Measurements from ENCODE around the gene NPY2R. TPM values are rescaled to one million over a fixed set of nuclear protein-coding genes. Genes with fewer than 3 reads are reported as not detected.

Gene NPY2R
- total RNA-seq, 1 donor from 2014 or later = not detected

GRCh38 chr4:155232432-155232831 lies 24.0 kb downstream of the NPY2R start:
- Mint-ChIP-seq H3K4me1 (ENCODE audit: low read depth) (no peaks in the 10 kb centered on the region), H3K36me3 (ENCODE audit: insufficient read depth) (no peaks in the 10 kb centered on the region), H3K27me3 (no peaks in the 10 kb centered on the region), H3K27ac (no peak overlapping the region), H3K4me3 (ENCODE audit: low read depth) (no peak overlapping the region), H3K9me3 (ENCODE audit: low read depth) (no peaks in the 10 kb centered on the region)
- TF ChIP-seq CTCF (IDR thresholded peaks at IDR 0.05; ENCODE audit: unreplicated experiment) = no peak
- DNase-seq (ENCODE audit: low spot score, unreplicated experiment) = no peak

DNA sequence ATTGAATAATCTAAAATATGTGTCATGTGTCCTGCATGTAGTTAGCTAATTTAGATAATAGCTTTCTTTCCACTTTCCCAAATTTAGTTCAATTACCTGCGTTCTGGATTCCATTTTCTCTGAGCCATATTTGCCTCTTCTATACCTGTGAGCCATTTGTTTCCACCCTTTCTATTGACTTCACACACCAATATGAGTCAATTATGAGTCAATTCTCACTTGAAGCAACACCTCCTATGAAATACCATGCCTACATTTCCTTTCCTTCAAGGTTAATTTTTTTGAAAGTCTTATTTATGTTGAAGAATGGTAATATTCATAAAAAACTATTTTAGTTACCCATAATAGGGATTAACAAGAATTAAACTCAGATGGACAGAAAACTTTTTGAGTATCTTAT lies 25.8 kb downstream of the NPY2R start:
- no peak for DNase-seq (ENCODE audit: low spot score, unreplicated experiment)
- no peaks in the 10 kb centered on the region for H3K36me3 Mint-ChIP-seq (ENCODE audit: insufficient read depth)
- no peak overlapping the region for H3K4me3 Mint-ChIP-seq (ENCODE audit: low read depth)
- no peak for TF ChIP-seq CTCF (IDR thresholded peaks at IDR 0.05; ENCODE audit: unreplicated experiment)
- H3K4me1 Mint-ChIP-seq (ENCODE audit: low read depth) = no peaks in the 10 kb centered on the region
- H3K9me3 Mint-ChIP-seq (ENCODE audit: low read depth) = no peaks in the 10 kb centered on the region
- no peak overlapping the region for H3K27ac Mint-ChIP-seq
- no peaks in the 10 kb centered on the region for H3K27me3 Mint-ChIP-seq

DNA sequence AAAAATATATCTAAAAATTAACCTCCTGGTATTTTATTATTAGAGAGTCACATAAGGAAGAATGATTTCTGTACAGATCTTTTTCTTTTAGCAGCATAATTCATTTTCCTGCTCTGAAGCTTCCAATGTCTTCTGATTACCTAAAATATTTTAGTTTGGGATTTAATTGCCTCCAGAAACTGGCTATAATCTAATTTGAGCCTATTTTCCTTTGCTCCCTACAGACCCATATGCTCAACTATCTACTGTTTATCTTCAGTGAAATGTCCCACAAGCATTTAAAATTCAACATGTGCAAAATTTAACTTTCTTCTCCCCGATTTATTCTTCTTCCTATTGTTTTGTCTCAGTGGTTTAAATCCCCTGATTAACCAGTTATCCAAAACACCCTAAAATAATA lies 29.1 kb downstream of the NPY2R start:
- Mint-ChIP-seq H3K27ac (no peak overlapping the region), H3K27me3 (no peaks in the 10 kb centered on the region), H3K9me3 (ENCODE audit: low read depth) (peaks cover 5% of the 10 kb centered on the region), H3K4me3 (ENCODE audit: low read depth) (no peak overlapping the region), H3K36me3 (ENCODE audit: insufficient read depth) (no peaks in the 10 kb centered on the region), H3K4me1 (ENCODE audit: low read depth) (no peaks in the 10 kb centered on the region)
- no peak for DNase-seq (ENCODE audit: low spot score, unreplicated experiment)
- no peak for TF ChIP-seq CTCF (IDR thresholded peaks at IDR 0.05; ENCODE audit: unreplicated experiment)

GRCh38 chr4:155241225-155241624 lies 32.8 kb downstream of the NPY2R start:
- no peak for DNase-seq (ENCODE audit: low spot score, unreplicated experiment)
- no peak overlapping the region for H3K4me3 Mint-ChIP-seq (ENCODE audit: low read depth)
- no peaks in the 10 kb centered on the region for H3K36me3 Mint-ChIP-seq (ENCODE audit: insufficient read depth)
- peaks cover 5% of the 10 kb centered on the region for H3K9me3 Mint-ChIP-seq (ENCODE audit: low read depth)
- no peaks in the 10 kb centered on the region for H3K4me1 Mint-ChIP-seq (ENCODE audit: low read depth)
- H3K27me3 Mint-ChIP-seq = no peaks in the 10 kb centered on the region
- no peak overlapping the region for H3K27ac Mint-ChIP-seq
- TF ChIP-seq CTCF (IDR thresholded peaks at IDR 0.05; ENCODE audit: unreplicated experiment) = no peak

- Mint-ChIP-seq H3K36me3 (ENCODE audit: insufficient read depth) (no peaks in the 10 kb centered on the region), H3K4me3 (ENCODE audit: low read depth) (no peak overlapping the region), H3K27ac (no peak overlapping the region), H3K9me3 (ENCODE audit: low read depth) (peaks cover 5% of the 10 kb centered on the region), H3K27me3 (no peaks in the 10 kb centered on the region), H3K4me1 (ENCODE audit: low read depth) (no peaks in the 10 kb centered on the region)
- DNase-seq (ENCODE audit: low spot score, unreplicated experiment) = no peak
- TF ChIP-seq CTCF (IDR thresholded peaks at IDR 0.05; ENCODE audit: unreplicated experiment) = no peak
These were observed 33.2 kb downstream of the NPY2R start for GRCh38 chr4:155241664-155242063.

All from progenitor cell of endocrine pancreas (in vitro differentiated cells).